IPS-11a (cell line): ENCODE data around the gene CNIH3.

Experiments used
- H3K4me3 ChIP-seq: one replicate; pipeline ENCODE4 v1.5.1; 2013; ENCODE audit warnings: low read depth, low read length, control low read depth

The CNIH3 gene

GRCh38 chr1:224739303-224739996 is 123.3 kb downstream of the CNIH3 start:
- H3K4me3 ChIP-seq, result no peak overlapping the region

GRCh38 chr1:224739997-224740684 is 124.0 kb downstream of the CNIH3 start:
- H3K4me3 ChIP-seq, result no peak overlapping the region

- no peak overlapping the region for H3K4me3 ChIP-seq
Measured at GRCh38 chr1:224740685-224741052, 124.6 kb downstream of the CNIH3 start.

GRCh38 chr1:224742349-224742748 is 126.2 kb downstream of the CNIH3 start:
- no peak overlapping the region for H3K4me3 ChIP-seq

- no peak overlapping the region for H3K4me3 ChIP-seq
Measured at GRCh38 chr1:224743608-224744164, 127.6 kb downstream of the CNIH3 start.

- H3K4me3 ChIP-seq, result no peak overlapping the region
Measured at GRCh38 chr1:224744521-224744920, 128.4 kb downstream of the CNIH3 start.

GRCh38 chr1:224745394-224745793 is 129.3 kb downstream of the CNIH3 start:
- no peak overlapping the region for H3K4me3 ChIP-seq

GRCh38 chr1:224745924-224746323 is 129.8 kb downstream of the CNIH3 start:
- H3K4me3 ChIP-seq, result no peak overlapping the region

- no peak overlapping the region for H3K4me3 ChIP-seq
Measured at GRCh38 chr1:224747578-224747977, 131.5 kb downstream of the CNIH3 start.

- no peak overlapping the region for H3K4me3 ChIP-seq
Measured at GRCh38 chr1:224749916-224750315, 133.8 kb downstream of the CNIH3 start.

- no peak overlapping the region for H3K4me3 ChIP-seq
Measured at GRCh38 chr1:224751624-224752311, 135.7 kb downstream of the CNIH3 start.

- H3K4me3 ChIP-seq, result no peak overlapping the region
Measured at GRCh38 chr1:224753491-224753890, 137.4 kb downstream of the CNIH3 start.

- no peak overlapping the region for H3K4me3 ChIP-seq
Measured at GRCh38 chr1:224755586-224755985, 139.5 kb downstream of the CNIH3 start.

- no peak overlapping the region for H3K4me3 ChIP-seq
Measured at GRCh38 chr1:224757508-224757907, 141.4 kb downstream of the CNIH3 start.

GRCh38 chr1:224759135-224759534 is 143.0 kb downstream of the CNIH3 start:
- H3K4me3 ChIP-seq, result no peak overlapping the region

GRCh38 chr1:224759681-224760091 is 143.6 kb downstream of the CNIH3 start:
- H3K4me3 ChIP-seq, result no peak overlapping the region

GRCh38 chr1:224760163-224760562 is 144.0 kb downstream of the CNIH3 start:
- H3K4me3 ChIP-seq, result no peak overlapping the region

- H3K4me3 ChIP-seq, result no peak overlapping the region
Measured at GRCh38 chr1:224761245-224761644, 145.1 kb downstream of the CNIH3 start.

- H3K4me3 ChIP-seq, result no peak overlapping the region
Measured at GRCh38 chr1:224762046-224762445, 145.9 kb downstream of the CNIH3 start.

GRCh38 chr1:224762701-224763100 is 146.6 kb downstream of the CNIH3 start:
- H3K4me3 ChIP-seq, result no peak overlapping the region

GRCh38 chr1:224763126-224763775 is 147.1 kb downstream of the CNIH3 start:
- H3K4me3 ChIP-seq, result no peak overlapping the region
